LNCAP (cell line): ENCODE results near the gene SLC47A1.

Experiments used
- TF ChIP-seq, protein P1 (sequence below): fragments of 450-650 bp; IDR thresholded peaks from 2 replicates; pipeline ENCODE4 v1.5.1; 2017; ENCODE audit warnings: mild to moderate bottlenecking

SLC47A1 gene

DNA sequence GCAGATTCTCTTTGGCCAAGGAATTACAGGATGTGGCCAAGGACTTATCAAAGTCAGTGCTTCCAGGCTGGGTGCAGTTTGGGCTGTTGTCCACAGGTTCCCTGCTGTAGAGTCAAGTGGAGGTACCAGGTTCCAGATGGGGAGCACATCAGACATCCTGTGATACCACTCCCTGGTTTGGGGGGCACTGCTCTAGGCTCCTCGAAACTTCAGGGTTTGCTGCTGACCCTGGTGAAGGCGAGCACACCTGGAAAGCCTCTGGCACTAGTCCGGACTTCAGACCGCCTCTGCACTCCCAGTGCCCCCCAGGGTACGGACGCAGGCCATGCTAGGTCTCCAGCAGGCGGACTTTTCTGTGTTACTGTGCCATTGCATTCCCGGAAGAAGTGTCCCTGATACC, 10.7 kb downstream of the SLC47A1 start:
- TF ChIP-seq, protein P1, sequence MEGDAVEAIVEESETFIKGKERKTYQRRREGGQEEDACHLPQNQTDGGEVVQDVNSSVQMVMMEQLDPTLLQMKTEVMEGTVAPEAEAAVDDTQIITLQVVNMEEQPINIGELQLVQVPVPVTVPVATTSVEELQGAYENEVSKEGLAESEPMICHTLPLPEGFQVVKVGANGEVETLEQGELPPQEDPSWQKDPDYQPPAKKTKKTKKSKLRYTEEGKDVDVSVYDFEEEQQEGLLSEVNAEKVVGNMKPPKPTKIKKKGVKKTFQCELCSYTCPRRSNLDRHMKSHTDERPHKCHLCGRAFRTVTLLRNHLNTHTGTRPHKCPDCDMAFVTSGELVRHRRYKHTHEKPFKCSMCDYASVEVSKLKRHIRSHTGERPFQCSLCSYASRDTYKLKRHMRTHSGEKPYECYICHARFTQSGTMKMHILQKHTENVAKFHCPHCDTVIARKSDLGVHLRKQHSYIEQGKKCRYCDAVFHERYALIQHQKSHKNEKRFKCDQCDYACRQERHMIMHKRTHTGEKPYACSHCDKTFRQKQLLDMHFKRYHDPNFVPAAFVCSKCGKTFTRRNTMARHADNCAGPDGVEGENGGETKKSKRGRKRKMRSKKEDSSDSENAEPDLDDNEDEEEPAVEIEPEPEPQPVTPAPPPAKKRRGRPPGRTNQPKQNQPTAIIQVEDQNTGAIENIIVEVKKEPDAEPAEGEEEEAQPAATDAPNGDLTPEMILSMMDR: no peak

DNA sequence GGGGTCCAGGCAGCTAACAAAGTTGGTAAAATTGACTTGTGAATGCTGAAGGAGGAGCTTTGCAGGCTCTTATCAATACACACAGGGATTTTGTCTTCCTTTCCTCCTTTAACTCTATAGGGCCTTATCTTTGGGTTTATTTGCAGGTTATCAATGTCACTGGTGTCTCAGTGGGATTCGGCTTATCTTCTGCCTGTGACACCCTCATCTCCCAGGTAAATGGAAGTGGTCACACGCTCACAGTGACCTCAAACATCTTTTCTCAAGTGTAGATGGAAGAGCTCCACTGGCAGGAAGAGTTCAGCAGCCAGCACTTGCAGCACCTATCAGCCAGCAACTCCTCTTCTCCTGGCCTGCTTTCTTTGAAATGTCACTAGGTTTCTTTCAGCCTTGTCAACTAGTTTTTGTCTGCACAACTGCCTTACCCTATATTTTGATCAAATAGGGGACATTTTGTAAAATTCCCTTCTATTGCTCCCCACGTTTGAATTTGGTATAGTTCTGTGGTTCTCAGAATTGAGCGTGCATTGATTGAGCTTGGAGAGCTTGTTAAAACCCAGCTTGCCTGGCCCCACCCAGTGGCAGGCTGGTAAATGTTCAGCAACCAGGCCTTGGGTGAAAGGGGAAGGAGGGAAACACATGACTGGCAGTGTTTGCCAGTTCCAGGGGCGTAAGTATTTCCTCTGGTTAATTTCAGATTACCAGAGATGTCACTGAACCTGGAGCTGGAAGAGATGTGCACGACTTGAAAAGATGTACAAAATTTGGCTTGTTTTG, 12.8 kb downstream of the SLC47A1 start:
- TF ChIP-seq, protein P1: no peak; the same call in 1 of the 2 replicates

DNA sequence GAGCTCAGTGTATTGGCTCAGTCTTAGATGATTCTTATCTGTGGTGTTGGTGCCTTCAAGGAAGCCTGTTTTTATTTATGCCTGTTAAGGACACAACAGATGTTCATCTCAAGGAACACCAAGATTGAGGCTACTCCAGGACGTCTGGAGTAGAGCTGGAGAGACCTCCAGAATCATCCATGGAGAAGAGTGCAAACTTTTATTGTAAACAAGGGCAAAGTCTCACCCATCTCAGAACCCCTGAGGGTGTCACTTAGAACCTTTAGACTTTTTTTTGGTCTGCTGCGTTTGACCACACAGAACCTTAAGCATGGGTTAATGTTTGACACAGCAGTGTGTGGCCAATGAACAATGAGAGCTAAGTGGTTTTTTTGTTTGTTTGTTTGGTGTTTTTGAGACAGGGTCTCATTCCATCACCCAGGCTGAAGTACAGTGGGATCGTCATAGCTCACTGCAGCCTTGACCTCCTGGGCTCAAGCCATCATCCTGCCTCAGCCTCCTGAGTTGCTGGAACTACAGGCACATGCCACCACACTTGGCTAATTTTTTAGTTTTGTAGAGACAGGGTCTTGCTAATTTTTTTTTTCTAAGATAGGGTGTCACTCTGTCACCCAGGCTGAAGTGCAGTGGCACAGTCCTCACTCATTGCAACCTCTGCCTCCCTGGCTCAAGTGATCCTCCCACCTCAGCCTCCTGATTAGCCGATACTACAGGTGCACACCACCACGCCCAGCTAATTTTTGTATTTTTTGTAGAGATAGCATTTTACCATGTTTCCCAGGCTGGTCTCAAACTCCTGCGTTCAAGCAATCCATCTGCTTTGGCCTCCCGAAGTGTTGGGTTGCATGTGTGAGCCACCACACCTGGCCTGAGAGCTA, 16.3 kb downstream of the SLC47A1 start:
- TF ChIP-seq, protein P1: no peak

DNA sequence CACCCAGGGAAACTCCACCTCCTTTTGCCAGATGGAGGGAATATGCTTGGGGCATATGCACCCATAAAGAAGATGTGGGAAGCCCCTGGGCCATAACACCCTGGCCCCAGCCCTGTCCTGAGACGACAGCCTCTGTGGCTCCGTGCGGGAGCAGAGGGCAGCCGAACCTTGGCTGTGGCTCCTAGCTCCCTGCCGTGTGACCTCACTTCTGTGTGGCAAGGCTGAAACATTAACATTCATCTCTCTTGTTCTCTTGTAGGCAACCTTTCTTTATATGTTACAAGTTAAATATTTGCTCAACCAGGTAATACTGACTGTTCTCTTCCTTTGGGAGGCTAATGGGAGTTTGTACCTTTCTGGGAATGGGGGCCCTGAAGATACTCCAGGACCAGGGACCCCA, 17.5 kb downstream of the SLC47A1 start:
- TF ChIP-seq, protein P1: no peak

DNA sequence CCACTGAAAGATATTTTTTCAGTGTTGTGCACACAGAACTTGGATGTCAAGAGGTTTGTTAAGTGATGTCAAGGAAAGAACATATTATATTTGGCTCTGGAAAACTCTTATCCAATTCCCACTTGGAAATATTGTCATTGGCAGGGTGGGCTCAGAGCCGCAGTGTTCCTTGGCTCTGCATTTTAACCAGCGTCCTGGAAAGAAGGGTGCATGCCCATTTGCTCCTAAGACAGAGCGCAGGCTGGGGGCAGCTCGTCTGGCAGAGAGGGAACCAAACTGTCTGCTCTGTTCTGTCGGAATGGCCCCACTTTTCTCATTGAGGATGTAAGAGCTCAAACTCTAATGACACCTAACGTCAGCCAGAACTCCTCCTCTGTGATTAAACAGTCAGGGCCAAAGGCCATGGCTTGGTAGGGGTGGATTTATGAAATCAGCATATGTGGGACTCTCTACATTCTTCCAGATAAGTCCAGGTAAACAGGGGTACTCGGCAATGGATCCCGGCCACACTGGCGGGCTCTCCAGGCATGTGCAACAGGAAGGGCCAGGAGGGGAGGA, 18.0 kb downstream of the SLC47A1 start:
- TF ChIP-seq, protein P1: no peak

DNA sequence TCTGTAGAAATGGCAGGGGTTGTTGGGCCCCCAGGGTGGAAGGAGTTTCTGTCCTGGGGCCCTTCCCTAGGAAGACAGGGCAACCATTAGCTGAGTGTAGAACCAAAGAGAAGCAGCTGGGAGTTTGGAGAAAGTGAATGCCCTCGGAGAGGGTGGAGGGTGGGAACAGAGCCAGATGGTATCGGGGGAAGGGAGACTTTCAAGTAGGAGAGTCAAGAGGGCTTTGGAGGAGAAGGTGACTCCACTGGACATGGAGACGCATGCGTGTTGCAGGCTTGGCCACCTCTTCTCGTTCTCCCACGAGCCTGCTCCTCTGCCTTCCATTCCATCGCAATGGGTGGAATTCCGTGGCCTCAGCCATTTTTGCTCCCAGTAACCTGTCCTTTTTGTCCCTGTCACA, 19.4 kb downstream of the SLC47A1 start:
- TF ChIP-seq, protein P1: no peak

DNA sequence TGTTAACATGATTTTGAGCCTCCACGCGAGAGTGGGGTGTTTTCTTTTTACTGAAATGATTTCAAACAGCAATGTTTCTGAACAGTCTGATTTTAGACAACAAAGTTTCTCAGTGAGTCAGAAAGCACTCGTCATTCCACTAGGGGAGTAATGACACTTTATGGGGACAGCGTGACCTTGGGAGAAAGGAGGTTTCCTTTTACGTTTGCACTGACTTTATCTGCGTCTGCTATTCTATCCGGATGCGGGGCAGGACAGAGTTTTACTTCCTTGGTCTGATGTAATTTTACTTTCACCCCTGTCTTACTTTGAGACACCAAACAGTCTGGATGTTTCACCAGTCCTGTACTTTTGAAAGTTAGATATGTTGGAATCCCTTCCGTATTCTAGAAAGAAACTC, 20.7 kb downstream of the SLC47A1 start:
- TF ChIP-seq, protein P1: no peak
